Activated CD4-positive, alpha-beta memory T cell treated with anti-CD3 and anti-CD28 coated beads for 36 hours (primary cell): ENCODE data around the gene AICDA. TPM values are rescaled to one million over a fixed set of nuclear protein-coding genes. Genes with fewer than 3 reads are reported as not detected.

Source experiments
- CTCF ChIA-PET: fragments of 350-600 bp; sonication (Branson Sonifier 250); formaldehyde crosslinking; loops from one replicate; lab custom pipeline; 2021; ENCODE audit warnings: antibody characterized with exemption, inconsistent platforms; lab: Charles Lee
- POLR2A ChIA-PET: fragments of 350-600 bp; sonication (Branson Sonifier 250); formaldehyde crosslinking; loops from one replicate; lab custom pipeline; 2021; ENCODE audit warnings: antibody characterized with exemption; lab: Charles Lee
- DNase-seq: peaks from one replicate; pipeline ENCODE4 v3.0.0-alpha.2; 2020
- H3K27ac Mint-ChIP-seq: one replicate; pipeline ENCODE4 v1.8.0; 2021; ENCODE audit warnings: mixed read lengths
- H3K27me3 Mint-ChIP-seq: one replicate; pipeline ENCODE4 v1.8.0; 2021; ENCODE audit warnings: mixed read lengths
- H3K36me3 Mint-ChIP-seq: one replicate; pipeline ENCODE4 v1.8.0; 2021; ENCODE audit warnings: mixed read lengths
- H3K4me1 Mint-ChIP-seq: one replicate; pipeline ENCODE4 v1.8.0; 2021; ENCODE audit warnings: low read depth, mixed read lengths
- H3K4me3 Mint-ChIP-seq: one replicate; pipeline ENCODE4 v1.8.0; 2021; ENCODE audit warnings: mild to moderate bottlenecking, mixed read lengths
- H3K9me3 Mint-ChIP-seq: one replicate; pipeline ENCODE4 v1.8.0; 2021; ENCODE audit warnings: mixed read lengths
- intact Hi-C: fragments of 100-400 bp; cut with micrococcal nuclease; formaldehyde crosslinking; loops from one replicate; pipeline ENCODE4 v1.15.1; 2023
- total RNA-seq, 2 experiments: library from RNA; stranded (reverse); gene quantifications; one replicate each; pipeline ENCODE4 v1.2.3, GENCODE V29; 2021

Gene AICDA
- not detected for total RNA-seq

- no peaks in the 10 kb centered on the region for H3K9me3 Mint-ChIP-seq
- no peaks in the 10 kb centered on the region for H3K27me3 Mint-ChIP-seq
- H3K27ac Mint-ChIP-seq: no peak within 1 kb of the TSS
- no peak within 1 kb of the TSS for H3K4me3 Mint-ChIP-seq
- intact Hi-C loops: no loop called here
- CTCF ChIA-PET: interaction anchor here (6.6 kb wide), 1 partner anchor 68 kb away, joined by 60 read pairs; no protein-coding TSS in a partner anchor
- no peak for DNase-seq
- POLR2A ChIA-PET: no interaction called here
- peaks cover 14% of the 10 kb centered on the region for H3K4me1 Mint-ChIP-seq
- no peaks in the 10 kb centered on the region for H3K36me3 Mint-ChIP-seq
Observed at GRCh38 chr12:8612629-8613028, at the start of gene AICDA. TSS of gene AICDA (minus strand) at chr12:8612859. CDS start at chr12:8612767, 92 bp downstream.

DNA sequence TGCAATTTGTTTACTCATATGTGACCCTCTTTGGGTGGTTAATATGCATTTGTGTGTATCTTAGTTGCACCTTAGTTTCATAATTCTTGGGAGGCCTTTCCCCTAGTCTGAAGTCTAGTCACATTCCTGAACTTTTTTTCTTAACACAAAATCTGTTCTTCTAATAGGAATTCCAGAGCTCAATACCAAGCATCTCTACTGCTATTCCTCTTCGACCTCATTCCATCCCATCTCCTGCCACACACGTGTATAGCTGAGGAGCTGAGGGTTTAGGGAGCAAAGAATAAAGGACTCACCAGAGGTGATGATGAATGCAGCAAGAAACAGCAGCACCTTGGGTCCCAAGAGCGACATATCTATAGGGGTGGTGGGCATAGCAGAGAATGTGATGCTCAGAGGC, 49.1 kb upstream of the AICDA start:
- H3K27me3 Mint-ChIP-seq: peaks cover 5% of the 10 kb centered on the region
- no peaks in the 10 kb centered on the region for H3K9me3 Mint-ChIP-seq
- no peak overlapping the region for H3K4me3 Mint-ChIP-seq
- intact Hi-C loops: no loop called here
- H3K4me1 Mint-ChIP-seq: no peaks in the 10 kb centered on the region
- H3K27ac Mint-ChIP-seq: no peak overlapping the region
- no peak for DNase-seq
- CTCF ChIA-PET: interaction anchor here (0.7 kb wide), 1 partner anchor 228 kb away, joined by 4 read pairs; no protein-coding TSS in a partner anchor
- no peaks in the 10 kb centered on the region for H3K36me3 Mint-ChIP-seq
- POLR2A ChIA-PET: no interaction called here

DNA sequence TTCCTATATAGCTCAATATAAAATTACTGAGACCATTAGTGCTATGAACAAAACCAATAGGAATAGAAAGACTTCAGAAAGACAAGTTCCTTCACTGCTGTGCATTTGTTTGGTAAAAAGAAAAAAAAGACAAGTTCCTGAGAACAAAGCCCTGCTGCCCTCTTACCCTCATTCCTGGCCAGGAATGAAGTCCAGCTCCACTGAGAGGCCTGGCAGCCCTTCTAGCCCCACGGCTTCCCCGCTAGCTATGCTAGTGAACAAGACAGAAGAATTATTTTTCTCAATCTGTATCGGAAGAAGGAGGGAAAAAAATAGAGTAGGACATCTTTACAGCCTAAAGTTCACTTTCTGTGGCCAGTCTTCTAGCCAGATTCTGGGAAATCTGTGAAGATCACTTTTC, 48.4 kb upstream of the AICDA start:
- Mint-ChIP-seq H3K27me3 (peaks cover 5% of the 10 kb centered on the region), H3K36me3 (no peaks in the 10 kb centered on the region), H3K4me3 (no peak overlapping the region), H3K9me3 (no peaks in the 10 kb centered on the region), H3K4me1 (no peaks in the 10 kb centered on the region), H3K27ac (no peak overlapping the region)
- intact Hi-C loops: no loop called here
- no peak for DNase-seq
- CTCF ChIA-PET: interaction anchor here (1.1 kb wide), 1 partner anchor 199 kb away, joined by 3 read pairs; no protein-coding TSS in a partner anchor
- POLR2A ChIA-PET: no interaction called here

- Mint-ChIP-seq H3K36me3 (no peaks in the 10 kb centered on the region), H3K9me3 (no peaks in the 10 kb centered on the region), H3K4me3 (no peak overlapping the region), H3K27me3 (peaks cover 6% of the 10 kb centered on the region), H3K27ac (no peak overlapping the region), H3K4me1 (no peaks in the 10 kb centered on the region)
- intact Hi-C loops: no loop called here
- ChIA-PET POLR2A (interaction anchor here (0.6 kb wide), 1 partner anchor 713 kb away, joined by 3 read pairs; no protein-coding TSS in a partner anchor), CTCF (interaction anchor here (0.8 to 4.4 kb wide), 10 partner anchors 11 to 398 kb away, joined by 3 to 43 read pairs (median 6); partner anchors contain the start of gene A2ML1)
- DNase-seq: no peak
Observed at GRCh38 chr12:8658346-8658745, 45.7 kb upstream of the AICDA start.

DNA sequence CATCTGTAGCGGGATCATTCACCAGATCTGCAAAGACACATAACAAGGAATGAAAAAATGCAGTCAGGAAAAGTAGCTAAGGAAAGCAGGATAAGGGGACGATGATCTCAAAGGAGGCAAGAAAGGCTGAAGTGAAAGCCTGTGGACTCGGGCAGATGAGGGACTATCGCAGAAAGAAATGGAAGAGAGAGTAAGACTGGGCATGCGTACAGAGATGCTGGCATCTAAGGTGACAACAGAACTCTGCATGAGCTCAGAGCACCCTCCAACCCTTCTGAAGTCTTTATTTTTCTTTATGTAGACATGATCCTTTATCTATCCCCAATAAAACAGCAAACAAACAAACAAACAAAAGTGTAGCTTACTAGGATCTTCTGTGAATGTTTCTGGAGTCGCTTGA, 42.8 kb upstream of the AICDA start:
- intact Hi-C loops: no loop called here
- Mint-ChIP-seq H3K36me3 (no peaks in the 10 kb centered on the region), H3K4me3 (no peak overlapping the region), H3K4me1 (no peaks in the 10 kb centered on the region), H3K9me3 (no peaks in the 10 kb centered on the region), H3K27me3 (peaks cover 10% of the 10 kb centered on the region), H3K27ac (no peak overlapping the region)
- CTCF ChIA-PET: interaction anchor here (1.3 to 4.4 kb wide), 5 partner anchors 23 to 395 kb away, joined by 4 to 43 read pairs (median 5); no protein-coding TSS in a partner anchor
- POLR2A ChIA-PET: interaction anchor here (0.6 kb wide), 1 partner anchor 585 kb away, joined by 5 read pairs; no protein-coding TSS in a partner anchor
- DNase-seq: no peak

DNA sequence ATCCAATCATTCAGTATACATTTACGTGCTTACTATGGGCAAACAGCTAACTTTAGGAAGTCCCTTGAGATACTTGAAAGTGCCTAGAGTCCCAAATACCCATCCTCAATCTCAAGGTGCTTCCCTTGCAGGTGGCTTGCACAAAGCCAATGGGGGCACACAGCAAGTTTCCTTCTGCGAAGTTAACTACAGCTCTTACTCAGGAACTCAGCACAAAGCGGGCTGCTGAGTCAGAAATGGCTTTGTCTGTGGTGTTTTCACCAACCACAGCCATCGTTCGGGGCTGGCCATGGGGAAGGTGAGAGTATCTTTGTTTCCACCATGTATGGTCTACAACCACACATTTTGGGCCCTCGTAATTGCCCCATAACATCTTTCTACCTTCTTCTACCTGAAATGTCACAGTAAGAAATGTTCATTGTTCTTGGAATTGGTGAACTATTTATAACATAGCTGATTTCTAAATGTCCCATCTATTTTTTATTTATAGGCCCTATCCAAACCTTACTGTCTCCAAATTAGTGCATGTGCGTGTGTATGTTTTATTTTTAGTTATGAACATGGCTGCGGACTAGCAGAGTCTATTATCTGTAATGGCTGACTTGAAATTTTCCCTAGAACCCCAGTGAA, 36.0 kb upstream of the AICDA start:
- Mint-ChIP-seq H3K36me3 (no peaks in the 10 kb centered on the region), H3K4me3 (no peak overlapping the region), H3K9me3 (no peaks in the 10 kb centered on the region), H3K27ac (no peak overlapping the region), H3K27me3 (peaks cover 21% of the 10 kb centered on the region), H3K4me1 (peaks cover 41% of the 10 kb centered on the region)
- POLR2A ChIA-PET: no interaction called here
- intact Hi-C loops: loop anchor here (2.0 to 10.0 kb wide), 2 partner anchors 104 to 596 kb away; partner anchors contain the start of gene CLEC4E
- CTCF ChIA-PET: interaction anchor here (0.7 to 3.1 kb wide), 5 partner anchors 9 to 242 kb away, joined by 3 to 16 read pairs (median 7); no protein-coding TSS in a partner anchor
- peak; percentile 91 for DNase-seq

- CTCF ChIA-PET: interaction anchor here (0.6 to 3.1 kb wide), 6 partner anchors 10 to 1179 kb away, joined by 3 to 16 read pairs (median 5); partner anchors contain the start of gene KLRF1
- POLR2A ChIA-PET: no interaction called here
- Mint-ChIP-seq H3K4me1 (peaks cover 44% of the 10 kb centered on the region), H3K4me3 (no peak overlapping the region), H3K9me3 (no peaks in the 10 kb centered on the region), H3K36me3 (no peaks in the 10 kb centered on the region), H3K27me3 (peaks cover 22% of the 10 kb centered on the region), H3K27ac (no peak overlapping the region)
- intact Hi-C loops: loop anchor here (2.0 to 10.0 kb wide), 2 partner anchors 103 to 597 kb away; partner anchors contain the start of gene CLEC4E
- DNase-seq: no peak
Observed at GRCh38 chr12:8647968-8648367, 35.3 kb upstream of the AICDA start.

GRCh38 chr12:8644345-8645248, 31.9 kb upstream of the AICDA start:
- H3K4me1 Mint-ChIP-seq: peaks cover 44% of the 10 kb centered on the region
- peak overlapping the region; percentile 43 for H3K27ac Mint-ChIP-seq
- ChIA-PET CTCF (interaction anchor here (1.0 to 1.7 kb wide), 6 partner anchors 13 to 392 kb away, joined by 3 to 15 read pairs (median 4); no protein-coding TSS in a partner anchor), POLR2A (interaction anchor here (1.1 to 1.4 kb wide), 2 partner anchors 151 to 153 kb away, joined by 4 read pairs; no protein-coding TSS in a partner anchor)
- H3K4me3 Mint-ChIP-seq: peak overlapping the region; percentile 6
- DNase-seq: peak; percentile 84
- H3K27me3 Mint-ChIP-seq: peaks cover 10% of the 10 kb centered on the region
- peaks cover 2% of the 10 kb centered on the region for H3K9me3 Mint-ChIP-seq
- H3K36me3 Mint-ChIP-seq: no peaks in the 10 kb centered on the region
- intact Hi-C loops: loop anchor here (1.0 to 10.0 kb wide), 3 partner anchors 100 to 352 kb away; partner anchors contain the start of gene CLEC4E

- CTCF ChIA-PET: interaction anchor here (0.6 to 1.4 kb wide), 3 partner anchors 99 to 247 kb away, joined by 3 to 4 read pairs (median 4); no protein-coding TSS in a partner anchor
- no peak overlapping the region for H3K4me3 Mint-ChIP-seq
- DNase-seq: no peak
- H3K4me1 Mint-ChIP-seq: peaks cover 28% of the 10 kb centered on the region
- intact Hi-C loops: loop anchor here (10.0 kb wide), 1 partner anchor 98 kb away; the partner anchor contains the start of gene CLEC4E
- H3K9me3 Mint-ChIP-seq: peaks cover 2% of the 10 kb centered on the region
- H3K27me3 Mint-ChIP-seq: peaks cover 8% of the 10 kb centered on the region
- POLR2A ChIA-PET: no interaction called here
- no peaks in the 10 kb centered on the region for H3K36me3 Mint-ChIP-seq
- H3K27ac Mint-ChIP-seq: no peak overlapping the region
Observed at GRCh38 chr12:8642775-8643174, 30.1 kb upstream of the AICDA start.

GRCh38 chr12:8639936-8640335, 27.3 kb upstream of the AICDA start:
- peaks cover 2% of the 10 kb centered on the region for H3K9me3 Mint-ChIP-seq
- no peak overlapping the region for H3K4me3 Mint-ChIP-seq
- intact Hi-C loops: loop anchor here (10.0 kb wide), 1 partner anchor 95 kb away; the partner anchor contains the start of gene CLEC4E
- no peak for DNase-seq
- no peak overlapping the region for H3K27ac Mint-ChIP-seq
- POLR2A ChIA-PET: no interaction called here
- H3K4me1 Mint-ChIP-seq: peaks cover 16% of the 10 kb centered on the region
- H3K36me3 Mint-ChIP-seq: no peaks in the 10 kb centered on the region
- H3K27me3 Mint-ChIP-seq: peaks cover 5% of the 10 kb centered on the region
- CTCF ChIA-PET: no interaction called here

GRCh38 chr12:8638951-8639350, 26.3 kb upstream of the AICDA start:
- ChIA-PET CTCF (no interaction called here), POLR2A (no interaction called here)
- DNase-seq: no peak
- no peak overlapping the region for H3K27ac Mint-ChIP-seq
- intact Hi-C loops: no loop called here
- H3K36me3 Mint-ChIP-seq: no peaks in the 10 kb centered on the region
- H3K4me3 Mint-ChIP-seq: no peak overlapping the region
- H3K27me3 Mint-ChIP-seq: peaks cover 3% of the 10 kb centered on the region
- peaks cover 6% of the 10 kb centered on the region for H3K4me1 Mint-ChIP-seq
- H3K9me3 Mint-ChIP-seq: peaks cover 2% of the 10 kb centered on the region
